GM12864 (cell line): Measurements from ENCODE around the gene ZFP64.
A peak's percentile ranks its signal among the peaks of the same experiment; 100 is the strongest.
"Not testable (repeated sequence)": the region's sequence is repeated elsewhere in the genome, so short reads cannot be mapped to it uniquely, and the experiment has no call there.

Source experiments
- DNase-seq: peaks from one replicate; pipeline ENCODE4 v3.0.0-alpha.2; 2011; ENCODE audit warnings: low read depth
- H3K4me3 ChIP-seq: 2 replicates; pipeline ENCODE4 v1.5.1; 2011; ENCODE audit warnings: mild to moderate bottlenecking, low read depth, low read length, control low read depth
- CTCF ChIP-seq: IDR thresholded peaks from 2 replicates; pipeline ENCODE4 v1.5.1; 2011; ENCODE audit warnings: low read depth, mild to moderate bottlenecking, moderate library complexity, low read length, control low read depth, inconsistent platforms; ENCODE audit errors: missing control alignments

Gene ZFP64

GRCh38 chr20:52150440-52151258 is 40.9 kb downstream of the ZFP64 start:
- no peak for DNase-seq
- peak; percentile 80 for TF ChIP-seq CTCF
- H3K4me3 ChIP-seq, result no peak overlapping the region

- DNase-seq, result no peak
- no peak for TF ChIP-seq CTCF
- H3K4me3 ChIP-seq, result no peak overlapping the region
Observed at GRCh38 chr20:52145587-52145986, 46.0 kb downstream of the ZFP64 start.

GRCh38 chr20:52143277-52143676 is 48.3 kb downstream of the ZFP64 start:
- no peak overlapping the region for H3K4me3 ChIP-seq
- TF ChIP-seq CTCF, result no peak
- DNase-seq, result no peak

GRCh38 chr20:52142757-52143156 is 48.8 kb downstream of the ZFP64 start:
- TF ChIP-seq CTCF, result no peak
- no peak for DNase-seq
- H3K4me3 ChIP-seq, result no peak overlapping the region

GRCh38 chr20:52139986-52140385 is 51.6 kb downstream of the ZFP64 start:
- DNase-seq, result no peak
- TF ChIP-seq CTCF, result no peak
- H3K4me3 ChIP-seq, result no peak overlapping the region

GRCh38 chr20:52137850-52138249 is 53.7 kb downstream of the ZFP64 start:
- no peak for DNase-seq
- TF ChIP-seq CTCF, result no peak
- H3K4me3 ChIP-seq, result no peak overlapping the region

- DNase-seq, H3K4me3 ChIP-seq: not testable (repeated sequence)
Observed at GRCh38 chr20:52133714-52134113, 57.9 kb downstream of the ZFP64 start.
